NCI-H748 (cell line): ENCODE results near the gene MBD3L3.
"Not testable (repeated sequence)": the region's sequence is repeated elsewhere in the genome, so short reads cannot be mapped to it uniquely, and the experiment has no call there.

Experiments used
- DNase-seq: peaks from one replicate; lab custom pipeline; 2025; ENCODE audit not compliant: unreplicated experiment; lab: John Stamatoyannopoulos, UW

Gene MBD3L3

DNA sequence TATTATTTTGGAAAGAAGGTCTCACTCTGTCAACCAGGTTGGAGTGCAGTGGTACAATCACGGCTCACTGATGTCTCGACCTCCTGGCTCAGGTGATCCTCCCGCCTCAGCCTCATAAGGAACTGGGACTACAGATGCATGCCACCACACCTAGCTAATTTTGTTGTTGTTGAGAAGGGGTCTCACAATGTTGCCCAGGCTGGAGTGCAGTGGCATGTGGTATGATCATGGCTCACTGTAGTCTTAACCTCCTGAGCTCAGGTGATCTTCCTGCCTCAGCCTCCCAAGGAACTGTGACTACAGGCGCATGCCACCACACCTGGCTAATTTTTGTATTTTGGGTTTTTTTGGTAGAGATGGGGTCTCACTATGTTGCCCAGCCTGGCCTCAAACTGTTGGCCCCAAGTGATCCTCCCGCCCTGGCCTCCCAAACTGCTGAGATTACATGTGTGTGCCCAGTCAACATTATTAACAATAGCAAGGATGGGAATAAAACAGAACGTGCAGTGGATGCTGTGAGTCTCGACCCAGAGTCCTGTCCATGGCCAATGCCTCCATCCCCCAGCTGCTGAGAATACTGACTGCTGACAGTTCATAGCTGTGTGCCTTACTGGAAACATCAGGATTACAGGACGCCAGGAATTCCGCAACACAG lies 5.4 kb upstream of the MBD3L3 start:
- DNase-seq: no peak

- DNase-seq: no peak
Measured at GRCh38 chr19:7063339-7063738, 4.9 kb upstream of the MBD3L3 start.

- not testable (repeated sequence) for DNase-seq
Measured at GRCh38 chr19:7059977-7060376, 1.5 kb upstream of the MBD3L3 start.

DNA sequence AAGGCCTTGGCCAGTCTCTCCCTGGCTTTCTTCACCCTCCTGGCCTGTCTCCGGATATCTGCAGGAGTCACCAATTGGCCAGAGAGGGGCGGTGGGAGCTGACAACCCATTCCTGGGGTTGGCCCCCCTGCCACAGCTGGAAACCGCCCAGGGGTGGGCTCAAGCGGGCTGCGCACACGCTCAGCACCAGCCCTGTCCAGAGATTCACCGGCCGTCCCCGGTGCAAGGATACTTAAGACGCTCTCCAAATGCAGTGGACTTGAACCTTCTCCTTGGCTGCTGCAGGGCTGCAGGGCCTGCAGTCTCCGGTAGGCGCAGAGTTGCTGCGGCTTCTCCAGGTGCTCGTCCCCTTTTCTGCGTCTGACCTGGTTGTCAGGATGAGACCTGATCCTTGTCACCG lies 2.1 kb downstream of the MBD3L3 start:
- not testable (repeated sequence) for DNase-seq

DNA sequence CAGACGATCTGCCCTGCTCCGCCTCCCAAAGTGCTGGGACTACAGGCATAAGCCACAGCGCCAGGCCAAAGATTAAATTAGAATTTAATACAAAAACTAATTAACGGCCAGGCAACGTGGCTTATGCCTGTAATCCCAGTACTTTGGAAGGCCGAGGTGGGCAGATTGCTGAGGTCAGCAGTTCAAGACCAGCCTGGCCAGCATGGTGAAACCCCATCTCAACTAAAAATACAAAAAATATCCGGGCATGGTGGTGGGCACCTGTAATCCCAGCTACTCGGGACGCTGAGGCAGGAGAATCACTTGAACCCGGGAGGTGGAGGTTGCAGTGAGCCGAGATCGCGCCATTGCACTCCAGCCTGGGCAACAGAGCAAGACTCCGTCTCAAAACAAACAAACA lies 2.8 kb downstream of the MBD3L3 start:
- DNase-seq: not testable (repeated sequence)

DNA sequence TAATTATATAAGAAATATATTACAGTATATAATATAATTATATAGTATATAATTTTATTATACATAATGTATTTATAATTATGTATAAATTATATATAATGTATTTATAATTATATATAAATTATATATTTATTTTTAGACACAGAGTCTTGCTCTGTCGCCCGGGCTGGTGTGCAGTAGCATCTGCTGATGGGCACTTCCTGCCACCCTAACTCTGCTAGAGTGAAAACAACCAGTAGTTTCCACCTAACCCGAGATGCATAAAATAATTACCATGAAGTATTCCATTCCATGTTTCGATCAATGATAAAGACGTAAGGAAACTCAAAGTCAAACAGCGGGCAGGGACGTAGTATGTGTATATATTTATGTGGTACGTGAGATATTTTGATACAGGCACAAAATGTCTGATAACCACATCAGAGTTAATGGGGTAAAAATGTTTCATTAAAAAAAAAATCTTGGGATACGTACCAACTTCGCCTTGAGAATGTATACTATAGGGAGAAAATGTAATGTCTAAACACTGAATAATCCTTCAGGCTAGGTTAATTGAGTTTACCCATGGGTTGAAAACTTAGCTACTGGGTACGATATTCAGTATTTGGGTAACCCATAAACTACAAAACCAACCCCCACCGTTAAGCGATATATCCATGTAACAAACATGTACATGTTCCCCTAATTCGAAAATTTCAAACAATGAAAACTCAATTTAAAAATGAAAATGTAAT lies 3.7 kb downstream of the MBD3L3 start:
- not testable (repeated sequence) for DNase-seq

- not testable (repeated sequence) for DNase-seq
Measured at GRCh38 chr19:7052896-7053295, 5.6 kb downstream of the MBD3L3 start.

DNA sequence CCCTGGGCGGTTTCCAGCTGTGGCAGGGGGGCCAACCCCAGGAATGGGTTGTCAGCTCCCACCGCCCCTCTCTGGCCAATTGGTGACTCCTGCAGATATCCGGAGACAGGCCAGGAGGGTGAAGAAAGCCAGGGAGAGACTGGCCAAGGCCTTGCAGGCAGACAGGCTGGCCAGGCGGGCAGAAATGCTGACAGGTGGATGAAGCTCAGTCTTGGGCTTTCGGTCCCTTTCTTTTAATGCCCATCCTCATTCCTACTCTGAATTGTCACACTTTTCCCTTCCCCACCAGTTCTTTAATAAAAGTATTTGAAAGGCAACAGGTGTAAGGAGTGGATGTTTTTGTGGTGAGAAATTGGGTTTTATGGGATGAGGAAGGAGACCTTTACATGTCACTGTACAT lies 7.1 kb downstream of the MBD3L3 start:
- not testable (repeated sequence) for DNase-seq

- not testable (repeated sequence) for DNase-seq
Measured at GRCh38 chr19:7049021-7049420, 9.5 kb downstream of the MBD3L3 start, which contains the start of gene MBD3L2. Gene MBD3L2, plus strand, starts transcription at chr19:7049321. Its CDS starts 53 bp downstream, at chr19:7049374.

DNA sequence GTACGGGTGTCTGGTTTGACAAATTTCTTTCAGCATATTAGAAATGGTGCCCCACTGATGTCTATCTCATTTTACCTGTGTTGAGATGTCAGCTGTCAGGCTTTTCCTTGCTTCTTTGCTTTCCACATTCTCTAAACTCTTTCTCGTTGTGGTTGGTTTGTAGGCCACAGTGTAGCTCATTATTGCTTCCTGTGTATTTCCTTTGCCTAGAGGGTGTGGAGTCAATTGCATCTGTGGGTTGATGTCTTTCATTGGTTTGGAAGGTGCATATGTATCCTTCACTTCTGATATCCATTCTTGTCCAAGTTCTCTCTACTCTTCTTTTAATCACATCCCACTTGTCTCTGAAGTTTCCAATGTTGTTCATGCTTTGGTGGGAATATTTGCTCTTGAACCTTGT lies 16.9 kb downstream of the MBD3L3 start:
- DNase-seq: not testable (repeated sequence)

GRCh38 chr19:7040079-7040478 lies 18.4 kb downstream of the MBD3L3 start, which contains the start of gene MBD3L4:
Gene MBD3L4, minus strand, starts transcription at chr19:7040179. Its CDS starts 35 bp downstream, at chr19:7040144.
- not testable (repeated sequence) for DNase-seq

- DNase-seq: not testable (repeated sequence)
Measured at GRCh38 chr19:7030278-7030677, 28.2 kb downstream of the MBD3L3 start, which contains the start of gene MBD3L5. Gene MBD3L5, plus strand, starts transcription at chr19:7030578. Its CDS starts 34 bp downstream, at chr19:7030612.

GRCh38 chr19:7028790-7029189 lies 29.7 kb downstream of the MBD3L3 start:
- DNase-seq: not testable (repeated sequence)

- not testable (repeated sequence) for DNase-seq
Measured at GRCh38 chr19:7021331-7021730, 37.1 kb downstream of the MBD3L3 start, which contains the start of gene MBD3L2B. Gene MBD3L2B, minus strand, starts transcription at chr19:7021431. Its CDS starts 34 bp downstream, at chr19:7021397.

GRCh38 chr19:7018828-7019227 lies 39.6 kb downstream of the MBD3L3 start:
- no peak for DNase-seq

DNA sequence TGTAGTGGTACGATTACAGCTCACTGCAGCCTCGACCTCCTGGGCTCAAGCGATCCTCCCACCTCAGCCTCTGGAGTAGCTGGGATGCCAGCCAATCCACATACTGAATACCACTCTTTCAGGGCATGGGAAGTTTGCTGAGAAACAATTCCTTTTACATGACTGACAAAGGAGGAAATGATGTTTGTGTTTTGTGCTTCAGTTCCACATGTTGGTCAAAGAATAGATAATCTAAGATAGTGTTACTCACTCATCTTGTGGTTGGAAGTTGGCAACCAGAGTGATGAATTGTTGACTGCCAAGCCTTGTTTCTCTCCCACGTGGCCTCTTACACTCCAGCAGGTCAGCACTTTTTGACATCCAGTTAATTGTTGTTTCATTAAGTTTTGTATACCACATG lies 44.8 kb downstream of the MBD3L3 start:
- no peak for DNase-seq

DNA sequence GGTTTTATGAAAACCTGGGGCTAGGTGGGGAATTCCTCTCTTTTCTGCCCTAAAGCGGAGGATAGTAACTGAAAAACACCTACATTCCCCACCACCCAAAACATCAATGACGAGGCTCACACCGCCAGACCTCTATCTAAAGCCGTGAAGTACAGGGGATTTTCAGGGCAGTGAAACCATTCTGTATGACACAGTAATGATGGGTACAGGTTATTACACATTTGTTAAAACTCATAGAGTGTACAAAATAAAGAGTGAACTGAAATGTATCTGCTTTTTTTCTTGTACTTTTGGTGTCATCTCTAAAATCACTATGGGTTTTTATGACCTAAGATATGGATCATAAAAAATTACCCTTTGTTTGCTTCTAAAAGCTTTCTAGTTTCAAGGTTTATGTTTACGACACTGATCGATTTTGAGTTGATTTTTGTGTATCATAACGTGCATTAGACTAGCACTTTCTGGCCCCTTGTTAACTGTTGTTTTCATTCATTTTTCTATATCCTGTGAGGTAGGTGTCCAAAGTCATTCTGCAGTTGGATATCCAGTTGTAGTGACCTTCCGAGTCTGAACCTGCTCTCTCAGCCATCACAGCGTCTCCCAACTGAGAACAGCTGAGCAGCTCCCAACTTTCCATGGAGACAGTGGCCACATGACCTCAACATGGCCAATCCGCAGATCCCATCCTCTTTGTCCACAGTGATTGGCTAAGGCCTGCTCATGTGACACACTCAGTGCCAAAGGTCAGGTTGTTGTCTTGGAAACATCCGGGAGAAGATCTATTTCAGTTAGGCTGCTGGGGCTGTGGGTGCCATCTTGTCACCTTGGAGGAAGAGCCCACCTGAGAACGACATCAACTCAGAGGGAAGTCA lies 47.5 kb downstream of the MBD3L3 start:
- no peak for DNase-seq

DNA sequence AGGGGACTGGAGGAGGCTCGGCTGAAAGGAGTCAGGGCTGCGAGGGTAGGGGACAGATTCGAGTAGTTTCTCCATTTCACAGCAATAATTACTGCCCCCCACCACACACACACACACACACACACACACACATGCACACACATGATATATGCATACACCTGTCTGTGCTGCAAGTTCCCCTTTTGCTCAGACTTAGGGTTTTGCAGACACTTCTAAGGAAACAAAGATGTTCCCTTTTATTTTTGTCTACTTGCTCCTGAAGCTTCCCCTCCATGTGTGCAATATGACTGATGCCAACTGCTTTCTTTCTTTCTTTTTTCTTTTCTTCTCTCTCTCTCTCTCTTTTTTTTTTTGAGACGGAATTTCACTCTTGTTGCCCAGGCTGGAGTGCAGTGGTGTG lies 50.6 kb downstream of the MBD3L3 start:
- DNase-seq: no peak
